Uterus (tissue), 2 donors: Measurements from ENCODE around the gene PKP4.

Experiments
- POLR2A ChIP-seq, 2 donors: fragments of 450-650 bp; IDR thresholded peaks; one replicate each; pipeline ENCODE4 v1.6.1; 2016; ENCODE audit warnings: antibody characterized with exemption in 2 of 2, mild to moderate bottlenecking in 1 of 2, moderate library complexity in 1 of 2
- TF ChIP-seq, protein P1 (sequence below), 4 experiments: fragments of 200-600 bp in 2 of 4; fragments of 450-650 bp in 2 of 4; sonication (generic) in 2 of 4; IDR thresholded peaks; one replicate each; pipeline ENCODE4 v1.5.1; 2016 to 2019; ENCODE audit warnings: antibody characterized with exemption in 4 of 4, mild to moderate bottlenecking in 2 of 4, moderate library complexity in 1 of 4

DNA sequence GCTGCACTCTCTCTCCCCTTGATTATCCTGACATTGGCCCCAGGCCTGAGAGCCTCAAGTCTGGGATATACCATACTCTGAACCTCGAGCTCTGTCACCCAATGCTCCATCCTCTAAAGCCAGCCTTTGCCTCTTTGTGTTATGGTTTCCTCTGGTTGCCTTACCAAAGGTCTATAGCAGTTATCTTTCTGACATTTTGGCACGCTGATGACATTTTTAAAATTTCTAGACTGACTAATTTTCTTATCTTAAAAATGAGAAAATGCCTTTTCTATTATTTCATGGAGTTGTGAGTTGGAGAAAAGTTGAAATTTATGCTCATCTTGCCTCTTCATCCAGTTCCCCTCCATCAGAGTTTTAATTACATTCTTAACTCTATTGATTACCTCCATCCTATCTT lies 62.7 kb downstream of the PKP4 start:
- TF ChIP-seq, protein P1, sequence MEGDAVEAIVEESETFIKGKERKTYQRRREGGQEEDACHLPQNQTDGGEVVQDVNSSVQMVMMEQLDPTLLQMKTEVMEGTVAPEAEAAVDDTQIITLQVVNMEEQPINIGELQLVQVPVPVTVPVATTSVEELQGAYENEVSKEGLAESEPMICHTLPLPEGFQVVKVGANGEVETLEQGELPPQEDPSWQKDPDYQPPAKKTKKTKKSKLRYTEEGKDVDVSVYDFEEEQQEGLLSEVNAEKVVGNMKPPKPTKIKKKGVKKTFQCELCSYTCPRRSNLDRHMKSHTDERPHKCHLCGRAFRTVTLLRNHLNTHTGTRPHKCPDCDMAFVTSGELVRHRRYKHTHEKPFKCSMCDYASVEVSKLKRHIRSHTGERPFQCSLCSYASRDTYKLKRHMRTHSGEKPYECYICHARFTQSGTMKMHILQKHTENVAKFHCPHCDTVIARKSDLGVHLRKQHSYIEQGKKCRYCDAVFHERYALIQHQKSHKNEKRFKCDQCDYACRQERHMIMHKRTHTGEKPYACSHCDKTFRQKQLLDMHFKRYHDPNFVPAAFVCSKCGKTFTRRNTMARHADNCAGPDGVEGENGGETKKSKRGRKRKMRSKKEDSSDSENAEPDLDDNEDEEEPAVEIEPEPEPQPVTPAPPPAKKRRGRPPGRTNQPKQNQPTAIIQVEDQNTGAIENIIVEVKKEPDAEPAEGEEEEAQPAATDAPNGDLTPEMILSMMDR (IDR thresholded peaks at IDR 0.05), result no peak
- TF ChIP-seq POLR2A (IDR thresholded peaks at IDR 0.05), result no peak
